SU-DHL-6 (cell line): ENCODE measurements around the gene SGCD.

Experiments used
- H2AFZ ChIP-seq: fragments of 200-600 bp; sonication (generic); 2 replicates; pipeline ENCODE4 v1.6.1; 2014; ENCODE audit warnings: low read depth, mild to moderate bottlenecking, moderate library complexity, mixed read lengths, antibody characterized with exemption, low read length; ENCODE audit not compliant: severe bottlenecking
- H3F3A ChIP-seq: fragments of 200-600 bp; shearing (Covaris generic); 2 replicates; pipeline ENCODE4 v1.6.0; 2016; ENCODE audit warnings: antibody characterized with exemption, mild to moderate bottlenecking; ENCODE audit not compliant: insufficient read depth
- H3K27ac ChIP-seq: fragments of 200-600 bp; sonication (generic); 2 replicates; pipeline ENCODE4 v1.5.1; 2016; ENCODE audit warnings: low read depth, mild to moderate bottlenecking, low read length, moderate library complexity, mixed read lengths
- H3K27me3 ChIP-seq: fragments of 200-600 bp; sonication (generic), shearing (Covaris generic); 2 replicates; pipeline ENCODE4 v1.6.0; 2014; ENCODE audit warnings: mild to moderate bottlenecking, low read length
- H3K36me3 ChIP-seq: fragments of 200-600 bp; sonication (generic); 2 replicates; pipeline ENCODE4 v1.6.1; 2014; ENCODE audit warnings: mild to moderate bottlenecking, low read length, mixed read lengths
- H3K4me2 ChIP-seq: fragments of 300-600, 200-600 bp; shearing (Covaris generic), sonication (generic); 2 replicates; pipeline ENCODE4 v1.6.0; 2014; ENCODE audit warnings: low read length, low read depth, mild to moderate bottlenecking; ENCODE audit not compliant: poor library complexity, severe bottlenecking
- H3K4me3 ChIP-seq: fragments of 200-600 bp; sonication (generic); 2 replicates; pipeline ENCODE4 v1.5.1; 2014; ENCODE audit warnings: antibody characterized with exemption, low read length, mild to moderate bottlenecking, mixed read lengths; ENCODE audit not compliant: insufficient read depth, poor library complexity, severe bottlenecking
- H3K79me2 ChIP-seq: fragments of 200-600 bp; sonication (generic); 2 replicates; pipeline ENCODE4 v1.6.1; 2014; ENCODE audit warnings: mild to moderate bottlenecking, low read length, moderate library complexity; ENCODE audit not compliant: insufficient read depth
- H3K9ac ChIP-seq: fragments of 200-600 bp; sonication (generic); 2 replicates; pipeline ENCODE4 v1.7.0; 2014; ENCODE audit warnings: mild to moderate bottlenecking, low read length
- H3K9me2 ChIP-seq: fragments of 200-600 bp; sonication (generic); replicated peaks from 2 replicates; pipeline ENCODE4 v1.6.1; 2014; ENCODE audit warnings: low read length; ENCODE audit not compliant: insufficient read depth
- H3K9me3 ChIP-seq: fragments of 200-600 bp; sonication (generic); 2 replicates; pipeline ENCODE4 v1.6.1; 2014; ENCODE audit warnings: low read length, mixed read lengths; ENCODE audit not compliant: insufficient read depth
- H4K20me1 ChIP-seq: fragments of 200-600 bp; sonication (generic); 2 replicates; pipeline ENCODE4 v1.6.1; 2014; ENCODE audit warnings: low read depth, mild to moderate bottlenecking, antibody characterized with exemption, low read length, moderate library complexity, mixed read lengths
- EZH2phosphoT487 ChIP-seq: fragments of 200-600 bp; sonication (generic), shearing (Covaris generic); conservative IDR thresholded peaks from 2 replicates; pipeline ENCODE4 v1.6.1; 2018; ENCODE audit warnings: mild to moderate bottlenecking, antibody characterized with exemption, low read length, moderate library complexity, mixed read lengths
- TF ChIP-seq, protein P1 (sequence below): fragments of 200-600 bp; sonication (generic); IDR thresholded peaks from one replicate; pipeline ENCODE4 v1.5.1; 2017; ENCODE audit warnings: antibody characterized with exemption, mild to moderate bottlenecking, low read length, moderate library complexity; ENCODE audit not compliant: insufficient read depth, poor library complexity, severe bottlenecking

Gene SGCD

DNA sequence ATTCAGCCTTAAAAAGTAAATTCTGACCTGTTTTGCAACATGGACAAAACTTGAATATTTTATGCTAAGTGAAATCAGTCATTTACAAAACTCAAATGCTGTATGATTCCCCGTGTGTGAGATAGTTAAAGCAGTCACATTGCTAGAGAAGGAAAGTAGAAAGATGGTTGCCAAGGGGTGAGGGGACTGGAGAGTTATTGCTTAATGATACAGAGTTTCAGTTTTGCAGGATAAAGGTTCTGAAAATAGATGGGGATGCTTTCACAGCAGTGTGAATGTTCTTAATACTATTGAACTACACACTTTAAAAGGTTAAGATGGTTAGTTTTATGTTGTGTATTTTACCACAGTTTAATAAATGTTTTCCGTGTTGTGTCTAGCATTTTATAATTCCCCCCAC lies 51.2 kb downstream of the SGCD start:
- Histone ChIP-seq H3K36me3 (no peaks in the 10 kb centered on the region), H2AFZ (no peak overlapping the region), H3K9ac (no peak overlapping the region), H3K79me2 (no peaks in the 10 kb centered on the region), H3K4me3 (no peak overlapping the region), H3K9me2 (no peaks in the 10 kb centered on the region), H4K20me1 (no peaks in the 10 kb centered on the region), H3F3A (no peaks in the 10 kb centered on the region), H3K4me2 (no peak overlapping the region), H3K9me3 (no peaks in the 10 kb centered on the region), H3K27ac (no peak overlapping the region), H3K27me3 (no peaks in the 10 kb centered on the region)
- no peak for TF ChIP-seq EZH2phosphoT487
- TF ChIP-seq, protein P1, sequence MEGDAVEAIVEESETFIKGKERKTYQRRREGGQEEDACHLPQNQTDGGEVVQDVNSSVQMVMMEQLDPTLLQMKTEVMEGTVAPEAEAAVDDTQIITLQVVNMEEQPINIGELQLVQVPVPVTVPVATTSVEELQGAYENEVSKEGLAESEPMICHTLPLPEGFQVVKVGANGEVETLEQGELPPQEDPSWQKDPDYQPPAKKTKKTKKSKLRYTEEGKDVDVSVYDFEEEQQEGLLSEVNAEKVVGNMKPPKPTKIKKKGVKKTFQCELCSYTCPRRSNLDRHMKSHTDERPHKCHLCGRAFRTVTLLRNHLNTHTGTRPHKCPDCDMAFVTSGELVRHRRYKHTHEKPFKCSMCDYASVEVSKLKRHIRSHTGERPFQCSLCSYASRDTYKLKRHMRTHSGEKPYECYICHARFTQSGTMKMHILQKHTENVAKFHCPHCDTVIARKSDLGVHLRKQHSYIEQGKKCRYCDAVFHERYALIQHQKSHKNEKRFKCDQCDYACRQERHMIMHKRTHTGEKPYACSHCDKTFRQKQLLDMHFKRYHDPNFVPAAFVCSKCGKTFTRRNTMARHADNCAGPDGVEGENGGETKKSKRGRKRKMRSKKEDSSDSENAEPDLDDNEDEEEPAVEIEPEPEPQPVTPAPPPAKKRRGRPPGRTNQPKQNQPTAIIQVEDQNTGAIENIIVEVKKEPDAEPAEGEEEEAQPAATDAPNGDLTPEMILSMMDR, result no peak

DNA sequence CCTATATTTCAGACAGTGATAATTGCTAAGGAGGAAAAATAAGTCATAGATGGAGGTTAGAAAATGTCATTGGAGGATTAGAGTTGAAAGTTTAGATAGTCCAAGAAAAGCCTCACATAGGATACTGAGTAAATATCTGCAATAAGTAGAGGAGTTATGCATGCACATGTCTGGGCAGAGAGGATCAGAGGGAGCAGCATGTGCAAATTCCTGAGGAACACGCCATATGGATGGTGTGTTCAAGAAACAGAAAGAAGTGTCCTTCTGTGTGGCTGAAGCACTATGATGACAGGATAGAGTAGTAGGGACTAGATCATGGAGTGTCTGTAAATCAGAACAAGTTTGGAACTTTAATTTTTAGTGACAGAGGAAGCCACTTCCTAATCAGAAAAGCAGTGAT lies 52.2 kb downstream of the SGCD start:
- TF ChIP-seq, protein P1, result no peak
- TF ChIP-seq EZH2phosphoT487, result no peak
- Histone ChIP-seq H4K20me1 (no peaks in the 10 kb centered on the region), H2AFZ (no peak overlapping the region), H3F3A (no peaks in the 10 kb centered on the region), H3K36me3 (no peaks in the 10 kb centered on the region), H3K79me2 (no peaks in the 10 kb centered on the region), H3K27me3 (no peaks in the 10 kb centered on the region), H3K4me3 (no peak overlapping the region), H3K9ac (no peak overlapping the region), H3K9me3 (no peaks in the 10 kb centered on the region), H3K4me2 (no peak overlapping the region), H3K27ac (no peak overlapping the region), H3K9me2 (no peaks in the 10 kb centered on the region)

DNA sequence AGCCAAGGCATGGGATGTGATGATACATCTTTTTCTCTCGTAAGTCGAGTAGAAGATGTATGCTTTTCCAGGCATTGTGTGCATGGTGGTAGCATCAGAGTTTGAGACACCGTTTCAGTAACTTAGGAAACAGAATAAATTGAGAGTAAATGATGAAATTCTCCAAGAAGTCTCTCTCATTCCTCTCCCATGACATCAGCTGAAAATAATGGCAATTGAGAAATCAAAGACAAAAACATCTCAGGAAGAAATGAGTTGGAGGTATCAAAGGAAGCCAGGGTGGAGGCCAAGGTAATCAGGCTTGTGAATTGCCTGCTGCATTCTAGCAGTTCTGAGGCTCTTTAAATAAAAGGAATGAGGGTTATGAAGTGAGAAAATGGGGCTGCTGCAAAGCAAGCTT lies 53.9 kb downstream of the SGCD start:
- H3K4me2 ChIP-seq, result no peak overlapping the region
- H3K4me3 ChIP-seq, result no peak overlapping the region
- no peak overlapping the region for H2AFZ ChIP-seq
- no peaks in the 10 kb centered on the region for H3K27me3 ChIP-seq
- TF ChIP-seq EZH2phosphoT487, result no peak
- TF ChIP-seq, protein P1, result no peak
- H3K9me3 ChIP-seq, result no peaks in the 10 kb centered on the region
- H4K20me1 ChIP-seq, result no peaks in the 10 kb centered on the region
- H3K36me3 ChIP-seq, result no peaks in the 10 kb centered on the region
- no peak overlapping the region for H3K27ac ChIP-seq
- H3K79me2 ChIP-seq, result no peaks in the 10 kb centered on the region
- no peaks in the 10 kb centered on the region for H3F3A ChIP-seq
- H3K9ac ChIP-seq, result no peak overlapping the region
- no peaks in the 10 kb centered on the region for H3K9me2 ChIP-seq
